KBM-7 (cell line): Measurements from ENCODE around the gene ANKRD63.
A peak's percentile ranks its signal among the peaks of the same experiment; 100 is the strongest.

ENCODE experiments used
- DNase-seq: peaks from one replicate; pipeline ENCODE4 v3.0.0-alpha.2; 2015
- in situ Hi-C: fragments of 300-500 bp; cut with MboI; formaldehyde crosslinking; loops from 2 replicates; pipeline ENCODE4 v1.14.3; 2020; ENCODE audit warnings: low sequenced_read_pairs, low pct_unique_long_range_greater_than_20kb, mixed read lengths

Gene ANKRD63

DNA sequence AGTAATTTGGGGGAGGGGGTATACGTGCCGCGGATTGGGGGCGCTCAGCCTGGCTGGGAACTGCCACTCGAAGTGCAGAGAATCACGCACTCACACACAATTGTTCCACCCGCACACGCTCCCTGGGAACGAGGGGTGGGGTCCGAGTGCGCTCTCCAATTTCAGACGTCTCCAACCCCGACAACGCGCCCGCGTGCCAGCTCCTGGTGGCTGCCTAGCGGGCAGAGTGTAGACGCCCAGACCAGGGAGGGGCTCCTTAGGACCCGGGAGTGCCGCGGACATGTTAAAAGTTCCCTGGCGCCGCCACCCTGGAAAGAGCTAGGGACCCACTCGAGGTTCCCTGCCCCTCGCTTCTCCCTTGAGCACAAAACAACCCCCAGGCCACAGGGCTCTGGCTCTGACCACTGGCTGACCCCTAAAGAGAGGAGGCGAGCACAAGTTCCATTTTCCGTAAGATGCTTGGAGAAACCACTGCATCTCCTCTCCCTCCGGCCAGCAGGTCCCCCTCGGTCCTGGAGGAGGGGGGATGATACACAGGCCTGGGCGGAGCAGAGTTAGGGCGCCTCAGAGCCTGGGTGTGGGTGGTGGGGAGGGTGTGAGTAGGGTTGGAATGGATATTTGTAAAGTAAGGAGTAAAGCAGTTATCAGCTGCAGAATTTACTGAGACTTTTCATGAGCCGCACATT is 894 bp upstream of the ANKRD63 start:
- in situ Hi-C loops = no loop called here

DNA sequence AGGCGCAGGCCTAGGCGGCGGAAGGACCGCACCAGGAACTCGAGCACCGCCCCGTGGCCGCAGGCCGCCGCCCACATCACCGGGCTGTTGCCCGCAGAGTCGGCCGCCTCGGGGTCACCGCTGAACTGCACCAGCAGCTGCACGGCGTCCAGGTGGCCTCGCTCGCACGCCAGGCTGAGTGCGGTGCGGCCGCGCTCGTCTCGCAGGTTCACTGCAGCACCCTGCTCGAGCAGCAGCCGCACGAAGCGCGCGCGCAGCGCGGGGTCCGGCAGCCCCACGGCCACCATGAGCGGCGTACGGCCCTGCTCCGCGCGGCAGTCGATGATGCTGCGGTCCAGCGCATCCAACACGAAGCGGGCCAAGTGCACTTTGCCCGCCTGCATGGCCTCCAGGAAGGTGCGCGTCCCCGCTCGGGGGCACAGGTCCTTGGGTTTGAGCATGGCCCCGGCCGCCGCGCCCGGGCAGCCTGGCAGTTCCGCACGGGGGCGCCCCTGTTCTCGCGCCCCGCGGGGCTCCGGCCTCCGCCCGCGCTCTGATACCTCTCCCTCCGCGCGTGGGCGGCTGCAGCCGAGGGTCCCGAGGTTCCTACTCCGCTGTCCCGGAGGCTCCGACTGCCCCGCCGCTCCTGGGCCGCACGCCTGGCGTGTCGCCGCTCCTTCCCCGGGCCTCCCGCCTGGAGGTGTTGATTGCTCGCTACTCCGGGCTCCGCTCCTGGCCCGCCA is 556 bp downstream of the ANKRD63 start:
- in situ Hi-C loops = no loop called here
- DNase-seq = peak; percentile 77

More for the DNA sequence above, 894 bp upstream of the ANKRD63 start:
- DNase-seq = no peak

DNA sequence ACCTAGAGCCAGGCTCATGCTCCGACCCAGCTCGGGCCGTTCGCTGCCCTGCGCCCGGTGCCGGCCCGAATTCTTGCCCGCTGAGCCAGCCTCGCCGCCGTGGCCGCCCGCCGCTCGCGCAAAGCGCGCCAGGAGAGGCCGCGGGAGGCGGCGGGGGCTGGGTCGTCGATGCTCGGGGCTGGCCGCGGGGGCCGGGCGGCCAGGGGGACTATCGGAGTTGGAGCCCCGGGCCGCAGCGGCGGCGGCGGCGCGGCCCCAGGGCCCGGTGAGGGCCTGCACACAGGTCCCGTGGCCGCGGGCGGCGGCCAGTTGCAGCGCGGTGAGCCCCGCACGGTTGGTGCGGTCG is 1.1 kb downstream of the ANKRD63 start:
- no peak for DNase-seq
- in situ Hi-C loops = no loop called here

DNA sequence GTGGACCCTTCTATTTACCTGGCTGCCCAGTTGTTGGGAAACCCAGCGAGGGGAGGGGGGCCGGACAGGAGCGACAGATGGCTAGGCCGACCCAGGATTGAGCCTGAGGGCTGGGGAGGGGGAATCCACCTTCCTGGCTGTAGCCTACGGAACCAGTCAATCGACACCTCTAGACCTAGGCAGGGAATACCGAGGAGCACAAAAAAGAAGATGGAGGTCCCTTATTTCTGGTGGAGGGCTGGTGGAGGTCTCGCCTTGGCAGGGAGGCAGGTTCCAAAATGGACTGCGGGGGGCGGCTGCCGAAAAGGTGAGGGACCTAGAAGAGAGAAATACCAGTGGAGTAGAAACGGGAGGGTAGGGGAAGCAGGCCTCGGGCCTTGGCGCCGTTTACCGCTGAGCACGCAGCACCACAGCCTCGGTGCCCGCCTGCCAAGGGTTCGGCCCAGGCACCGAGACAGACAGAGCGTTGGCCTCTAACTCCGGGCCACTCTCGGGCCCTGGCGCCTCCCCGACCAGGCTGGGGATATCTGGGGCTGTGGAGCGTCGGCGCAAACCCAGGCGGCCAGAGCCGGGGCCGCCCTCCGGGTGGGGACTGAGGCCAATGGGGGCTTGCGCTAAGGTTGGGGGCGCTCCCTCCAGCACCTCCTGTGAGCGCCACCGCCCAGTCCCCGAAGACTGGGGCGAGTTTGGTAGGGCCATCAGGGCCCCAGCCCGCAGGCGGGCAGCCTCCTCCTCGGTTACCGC is 1.6 kb downstream of the ANKRD63 start:
- in situ Hi-C loops = no loop called here
- no peak for DNase-seq

DNA sequence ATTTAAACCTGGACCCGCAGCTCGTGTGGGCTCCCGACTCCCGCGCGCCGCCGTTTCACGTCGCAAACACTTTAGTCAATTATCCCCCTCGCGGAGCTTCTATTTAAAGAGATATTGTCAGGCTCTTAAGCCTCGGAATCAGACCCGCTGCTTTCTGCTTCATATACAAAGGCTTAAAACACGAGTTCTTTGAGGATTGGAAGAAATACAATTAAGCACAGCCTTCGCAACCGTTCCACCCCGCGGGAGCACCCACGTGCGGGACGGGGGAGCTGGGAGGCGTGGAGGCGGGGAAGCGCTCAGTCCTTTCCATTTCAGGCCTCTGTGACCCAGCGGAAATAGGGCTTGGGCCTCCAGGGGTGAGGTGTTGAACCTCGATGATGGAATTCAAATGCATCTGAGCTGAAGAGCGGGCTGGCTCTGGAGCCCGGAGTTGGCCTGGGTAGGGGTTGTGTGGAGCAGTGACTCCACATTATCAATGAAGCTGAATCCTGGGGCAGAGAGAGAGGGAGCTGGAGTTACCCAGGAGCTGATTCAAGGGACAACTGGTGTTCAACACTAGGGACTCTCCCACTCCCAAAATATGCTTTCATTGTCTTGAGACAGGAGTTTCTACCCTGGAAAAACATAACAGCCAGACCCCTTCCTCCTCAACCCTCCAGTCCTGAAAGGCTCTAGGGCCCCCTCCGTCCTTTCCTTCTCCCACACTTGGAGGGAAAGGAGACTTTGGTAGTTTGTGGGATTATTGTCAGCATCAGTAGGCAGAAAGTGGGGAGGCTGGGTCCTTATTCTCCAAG is 2.4 kb downstream of the ANKRD63 start:
- in situ Hi-C loops = no loop called here
- no peak for DNase-seq

DNA sequence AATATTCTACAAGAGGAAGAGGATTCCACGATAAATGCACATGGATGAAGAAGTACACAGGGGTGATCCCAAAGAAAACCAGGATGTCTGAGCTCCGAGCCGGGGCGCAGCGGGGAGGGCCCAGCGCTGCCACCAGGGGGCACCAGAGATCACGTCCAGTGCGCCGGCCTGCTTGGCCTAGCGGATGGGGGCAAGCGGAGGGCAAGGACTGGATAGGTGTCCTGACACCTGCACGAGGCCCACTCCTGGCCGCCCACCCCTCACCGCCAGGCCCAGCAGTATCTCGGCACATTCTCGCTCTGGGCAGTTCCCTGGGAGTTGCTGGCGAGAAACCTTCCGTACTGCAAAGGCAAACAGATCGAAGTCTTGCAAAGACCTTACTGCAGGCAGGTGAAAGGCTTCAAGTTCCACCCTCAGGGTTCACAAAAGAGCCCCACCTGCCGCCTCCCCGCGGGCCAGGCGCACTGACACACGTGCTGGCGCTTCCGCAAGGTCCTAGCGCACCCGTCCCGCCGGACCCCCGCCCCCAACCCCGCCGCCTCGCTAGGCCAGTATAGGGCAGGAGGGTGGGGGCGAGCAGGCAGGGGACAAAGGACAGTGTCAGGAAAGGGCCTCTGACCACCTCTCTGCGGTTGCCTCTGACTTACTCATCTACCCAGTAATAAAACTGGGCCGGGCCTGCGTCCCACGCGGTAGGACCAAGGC is 3.3 kb downstream of the ANKRD63 start:
- DNase-seq = peak; percentile 71
- in situ Hi-C loops = loop anchor here (10.0 kb wide), 1 partner anchor 65 kb away; no protein-coding TSS in a partner anchor

DNA sequence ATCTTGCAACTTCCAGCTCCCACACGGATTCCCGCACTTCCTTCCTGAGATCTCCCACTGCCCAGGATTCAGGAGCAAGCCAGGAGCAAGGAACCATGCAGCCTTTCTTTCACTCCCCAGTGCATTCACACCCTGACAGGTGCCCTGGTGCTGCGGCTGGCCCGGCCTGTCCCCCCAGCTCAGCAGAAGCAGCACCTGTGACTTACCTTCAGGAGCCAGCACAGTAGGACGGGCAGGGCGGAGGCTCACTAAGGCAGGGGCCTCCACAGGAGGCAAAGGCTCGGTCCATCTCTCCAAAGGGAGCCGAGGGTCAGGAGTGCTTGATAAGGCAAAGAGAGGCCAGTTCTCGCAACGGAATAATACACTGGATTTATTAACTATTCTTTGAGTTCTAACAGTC is 4.8 kb downstream of the ANKRD63 start:
- in situ Hi-C loops = loop anchor here (10.0 kb wide), 1 partner anchor 63 kb away; no protein-coding TSS in a partner anchor
- DNase-seq = no peak

DNA sequence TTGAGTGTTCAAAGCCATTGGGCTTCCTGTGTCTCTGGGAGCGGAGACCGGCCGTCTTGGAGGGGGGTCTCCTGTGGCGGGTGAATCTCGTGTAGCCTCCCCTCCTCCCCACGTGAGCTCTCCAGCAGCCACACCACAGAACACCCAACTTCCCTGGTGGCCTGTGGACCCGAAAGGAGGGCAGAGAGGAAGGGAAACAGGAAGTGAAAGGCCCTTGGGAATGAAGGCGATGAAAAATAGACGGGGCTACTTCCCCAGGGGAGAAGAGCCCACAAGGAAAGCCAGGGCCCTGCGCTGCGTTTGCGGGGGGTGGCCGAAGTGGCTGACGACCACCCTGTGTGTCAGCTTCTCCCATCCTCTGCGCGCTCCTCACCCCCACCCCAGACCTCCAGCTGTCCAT is 5.4 kb downstream of the ANKRD63 start:
- in situ Hi-C loops = loop anchor here (10.0 kb wide), 1 partner anchor 63 kb away; no protein-coding TSS in a partner anchor
- peak; percentile 52 for DNase-seq

DNA sequence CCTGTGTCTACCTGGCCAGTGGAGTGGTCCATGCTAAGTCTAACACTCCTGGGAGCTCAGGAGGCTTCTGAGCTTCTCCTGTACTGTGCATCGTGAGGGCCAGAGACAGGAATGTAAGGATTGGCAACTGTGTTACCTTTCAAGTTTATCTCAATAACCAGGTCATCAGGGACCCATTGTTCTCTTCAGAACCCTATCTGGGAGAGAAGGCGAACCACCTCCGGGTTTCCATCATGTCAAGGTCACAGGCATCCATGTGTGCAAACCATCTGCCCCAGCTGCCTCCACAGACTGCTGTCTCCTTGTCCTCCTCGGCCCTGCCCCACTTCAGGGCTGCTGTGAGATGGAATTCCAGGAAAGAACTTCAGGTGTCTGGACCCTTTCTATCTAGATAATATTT is 5.9 kb downstream of the ANKRD63 start:
- in situ Hi-C loops = loop anchor here (10.0 kb wide), 1 partner anchor 62 kb away; no protein-coding TSS in a partner anchor
- no peak for DNase-seq

DNA sequence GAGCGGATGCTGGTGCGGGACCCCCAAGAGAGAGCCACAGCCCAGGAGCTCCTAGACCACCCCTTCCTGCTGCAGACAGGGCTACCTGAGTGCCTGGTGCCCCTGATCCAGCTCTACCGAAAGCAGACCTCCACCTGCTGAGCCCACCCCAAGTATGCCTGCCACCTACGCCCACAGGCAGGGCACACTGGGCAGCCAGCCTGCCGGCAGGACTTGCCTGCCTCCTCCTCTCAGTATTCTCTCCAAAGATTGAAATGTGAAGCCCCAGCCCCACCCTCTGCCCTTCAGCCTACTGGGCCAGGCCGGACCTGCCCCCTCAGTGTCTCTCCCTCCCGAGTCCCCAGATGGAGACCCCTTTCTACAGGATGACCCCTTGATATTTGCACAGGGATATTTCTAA is 6.9 kb downstream of the ANKRD63 start:
- in situ Hi-C loops = loop anchor here (10.0 kb wide), 1 partner anchor 61 kb away; no protein-coding TSS in a partner anchor
- no peak for DNase-seq

DNA sequence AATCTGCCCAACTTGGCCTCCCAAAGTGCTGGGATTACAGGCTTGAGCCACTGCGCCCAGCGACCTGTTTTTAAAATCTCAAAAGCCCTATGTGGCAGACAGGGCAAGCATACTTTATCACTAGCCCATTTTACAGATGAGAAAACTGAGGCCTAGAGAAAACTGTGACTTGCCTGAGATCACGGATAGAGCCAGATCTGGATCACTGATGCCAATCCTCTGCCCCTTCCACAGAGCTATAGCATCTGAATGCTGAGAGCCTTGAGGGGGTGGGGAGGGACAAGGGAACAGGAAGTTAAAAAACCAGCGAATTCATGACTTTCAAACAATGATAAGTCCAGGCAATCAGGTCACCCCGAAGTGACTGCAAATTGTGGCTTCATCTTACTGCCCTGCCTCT is 7.3 kb downstream of the ANKRD63 start:
- in situ Hi-C loops = loop anchor here (10.0 kb wide), 1 partner anchor 61 kb away; no protein-coding TSS in a partner anchor
- no peak for DNase-seq

DNA sequence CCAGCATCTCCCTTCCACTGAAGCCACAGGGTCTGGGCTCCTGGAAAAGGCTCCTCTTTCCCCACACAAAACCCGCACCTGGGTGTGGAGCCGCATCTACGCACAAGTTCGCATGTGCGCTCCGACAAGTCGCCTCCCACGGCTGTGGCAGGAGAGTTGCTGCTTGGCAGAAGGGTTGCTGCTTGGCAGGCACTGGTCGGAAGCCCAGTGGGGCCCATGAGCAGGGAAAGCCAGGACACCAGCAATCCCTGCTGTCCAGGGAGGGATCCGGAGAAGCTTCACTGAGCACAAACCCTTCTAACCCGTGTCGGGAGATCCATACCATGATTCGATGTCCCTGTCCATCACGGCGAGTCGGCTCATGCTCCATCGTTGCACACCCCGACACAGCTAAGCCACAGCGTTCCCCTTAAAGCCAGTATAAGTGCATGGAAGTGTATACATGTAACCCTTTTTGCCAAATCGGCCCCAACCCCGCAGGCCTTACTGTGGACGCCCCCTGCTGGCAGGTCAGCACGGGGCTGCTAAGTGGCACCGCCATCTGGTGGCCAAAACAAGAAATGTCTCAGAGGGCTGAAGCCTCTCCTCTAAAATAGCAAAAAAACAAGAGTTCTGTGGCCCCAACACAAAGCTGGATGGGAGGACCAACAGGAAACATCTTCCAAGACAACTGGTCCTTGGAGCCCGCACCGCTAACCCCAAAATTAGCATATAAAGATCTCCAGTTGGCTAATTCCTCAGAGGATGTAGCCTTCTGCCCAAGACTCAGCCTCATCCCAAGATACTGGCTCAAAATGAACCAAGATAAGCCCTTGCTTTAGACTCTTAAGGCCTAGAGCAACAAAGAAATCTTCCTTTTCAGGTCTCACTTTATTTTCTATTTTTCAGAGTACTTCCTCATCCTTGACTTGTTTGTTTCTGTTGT is 8.3 kb downstream of the ANKRD63 start:
- in situ Hi-C loops = loop anchor here (10.0 to 25.0 kb wide), 2 partner anchors 60 to 487 kb away; partner anchors contain the start of gene FSIP1
- DNase-seq = peak; percentile 95

DNA sequence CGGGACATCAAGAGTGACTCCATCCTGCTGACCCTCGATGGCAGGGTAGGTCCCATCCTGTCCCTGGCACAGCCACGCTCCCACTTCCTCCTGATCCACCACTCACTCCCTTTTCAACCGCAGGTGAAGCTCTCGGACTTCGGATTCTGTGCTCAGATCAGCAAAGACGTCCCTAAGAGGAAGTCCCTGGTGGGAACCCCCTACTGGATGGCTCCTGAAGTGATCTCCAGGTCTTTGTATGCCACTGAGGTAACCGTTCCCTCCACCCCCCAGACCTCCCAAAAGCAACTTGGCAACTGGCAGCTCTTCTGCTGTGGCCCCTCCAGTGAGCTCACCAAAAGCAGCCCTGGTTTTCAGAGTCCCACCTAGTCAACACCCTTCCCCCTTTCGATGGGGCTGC is 9.4 kb downstream of the ANKRD63 start:
- in situ Hi-C loops = loop anchor here (10.0 to 25.0 kb wide), 2 partner anchors 59 to 486 kb away; partner anchors contain the start of gene FSIP1
- DNase-seq = no peak

DNA sequence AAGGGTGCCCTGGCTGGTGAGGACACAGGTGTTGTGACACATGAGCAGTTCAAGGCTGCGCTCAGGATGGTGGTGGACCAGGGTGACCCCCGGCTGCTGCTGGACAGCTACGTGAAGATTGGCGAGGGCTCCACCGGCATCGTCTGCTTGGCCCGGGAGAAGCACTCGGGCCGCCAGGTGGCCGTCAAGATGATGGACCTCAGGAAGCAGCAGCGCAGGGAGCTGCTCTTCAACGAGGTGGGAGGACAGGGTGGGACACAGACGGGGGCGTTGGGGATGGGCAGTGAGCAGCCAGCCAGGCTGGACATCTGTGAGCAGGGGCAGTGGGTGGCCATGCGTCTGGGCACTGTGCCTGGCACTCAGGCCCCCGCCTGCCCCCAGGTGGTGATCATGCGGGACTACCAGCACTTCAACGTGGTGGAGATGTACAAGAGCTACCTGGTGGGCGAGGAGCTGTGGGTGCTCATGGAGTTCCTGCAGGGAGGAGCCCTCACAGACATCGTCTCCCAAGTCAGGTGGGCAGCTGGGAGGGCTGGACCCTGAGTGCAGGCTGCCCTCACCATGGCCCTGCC is 10.3 kb downstream of the ANKRD63 start:
- in situ Hi-C loops = loop anchor here (10.0 to 25.0 kb wide), 2 partner anchors 58 to 485 kb away; partner anchors contain the start of gene FSIP1

DNA sequence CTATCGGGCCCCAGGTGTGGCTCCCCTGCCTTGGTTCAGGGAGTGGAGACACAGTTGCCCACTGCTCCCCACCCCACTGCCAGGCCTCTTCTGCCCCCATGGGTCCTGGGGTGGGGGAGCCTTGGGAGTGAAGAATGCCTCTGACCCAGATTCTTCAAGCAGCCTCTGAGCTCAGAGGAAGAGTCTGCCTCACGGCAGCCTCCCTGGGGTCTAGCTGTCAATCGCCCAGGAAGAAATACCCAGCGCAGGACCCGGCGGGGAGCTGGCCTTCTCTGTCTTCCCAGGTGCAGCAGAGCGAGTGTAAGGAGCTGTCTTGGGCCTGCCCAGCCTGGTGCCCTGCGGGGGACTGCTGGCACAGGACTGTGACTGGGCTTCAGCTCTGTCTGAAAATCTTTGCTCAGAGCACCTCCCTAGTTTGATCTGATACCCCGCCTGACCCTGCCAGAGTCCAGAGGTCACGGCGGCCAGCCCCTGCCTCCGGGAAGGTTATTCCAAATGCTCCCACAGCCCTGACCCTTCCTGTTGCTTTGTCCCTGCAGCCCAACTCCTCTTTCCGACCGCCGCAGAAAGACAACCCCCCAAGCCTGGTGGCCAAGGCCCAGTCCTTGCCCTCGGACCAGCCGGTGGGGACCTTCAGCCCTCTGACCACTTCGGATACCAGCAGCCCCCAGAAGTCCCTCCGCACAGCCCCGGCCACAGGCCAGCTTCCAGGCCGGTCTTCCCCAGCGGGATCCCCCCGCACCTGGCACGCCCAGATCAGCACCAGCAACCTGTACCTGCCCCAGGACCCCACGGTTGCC is 11.0 kb downstream of the ANKRD63 start:
- DNase-seq = no peak
- in situ Hi-C loops = loop anchor here (10.0 to 25.0 kb wide), 2 partner anchors 57 to 485 kb away; partner anchors contain the start of gene FSIP1

More for the DNA sequence above, 10.3 kb downstream of the ANKRD63 start:
- no peak for DNase-seq
